Thoracic aorta (tissue), 2 donors: ENCODE results near the gene YWHAE. TPM values are rescaled to one million over a fixed set of nuclear protein-coding genes. Genes with fewer than 3 reads are reported as not detected.

ENCODE experiments used
- ATAC-seq: fragments of 150-250 bp; one replicate; pipeline ENCODE4 v1.8.0; 2017; ENCODE audit warnings: low read depth; ENCODE audit not compliant: insufficient number of reproducible peaks, low FRiP score
- DNase-seq: peaks from one replicate; pipeline ENCODE4 v3.0.0-alpha.2; 2020; ENCODE audit warnings: low spot score
- H3K27ac ChIP-seq, 2 donors: fragments of 200-600 bp; sonication (generic); 1 replicate in 1 of 2; 2 replicates in 1 of 2; pipeline ENCODE4 v1.5.1; 2016; ENCODE audit warnings: mild to moderate bottlenecking in 2 of 2, moderate library complexity in 2 of 2
- H3K27me3 ChIP-seq: fragments of 200-600 bp; sonication (generic); replicated peaks from 2 replicates; pipeline ENCODE4 v1.6.0; 2016; ENCODE audit warnings: mild to moderate bottlenecking; ENCODE audit not compliant: insufficient read depth
- H3K36me3 ChIP-seq: fragments of 200-600 bp; sonication (generic); one replicate; pipeline ENCODE4 v1.5.1; 2016
- H3K4me1 ChIP-seq, 2 donors: fragments of 200-600 bp; sonication (generic); 1 replicate in 1 of 2; 2 replicates in 1 of 2; pipeline versions ENCODE4 v1.5.1 to v1.6.0; 2016; ENCODE audit warnings: low read depth in 2 of 2, mild to moderate bottlenecking in 1 of 2; ENCODE audit not compliant: control insufficient read depth in 1 of 2
- H3K4me3 ChIP-seq: fragments of 200-600 bp; sonication (generic); 2 replicates; pipeline ENCODE4 v1.5.1; 2016; ENCODE audit warnings: mild to moderate bottlenecking
- H3K9me3 ChIP-seq: fragments of 200-600 bp; sonication (generic); 2 replicates; pipeline ENCODE4 v1.5.1; 2016
- total RNA-seq, 2 donors: library from RNA; depleted of rRNA; stranded (reverse); fragments of >200 nt; gene quantifications; one replicate each; pipeline versions ENCODE4 v1.1.0 to v1.2.3, GENCODE V29; 2016
- TF ChIP-seq, protein P1 (sequence below): fragments of 200-600 bp; sonication (generic); IDR thresholded peaks from one replicate; pipeline ENCODE4 v1.5.1; 2019; ENCODE audit warnings: antibody characterized with exemption

YWHAE gene
- total RNA-seq, 2 donors from 2014 or later: 178 to 593 TPM

- DNase-seq (no peak), ATAC-seq (no peak)
- Histone ChIP-seq H3K4me1 (peaks cover 6 to 31% of the 10 kb centered on the region in 2 donors), H3K4me3 (no peak overlapping the region), H3K27ac (no peak overlapping the region), H3K27me3 (no peaks in the 10 kb centered on the region), H3K36me3 (no peaks in the 10 kb centered on the region), H3K9me3 (no peaks in the 10 kb centered on the region)
- TF ChIP-seq, protein P1, sequence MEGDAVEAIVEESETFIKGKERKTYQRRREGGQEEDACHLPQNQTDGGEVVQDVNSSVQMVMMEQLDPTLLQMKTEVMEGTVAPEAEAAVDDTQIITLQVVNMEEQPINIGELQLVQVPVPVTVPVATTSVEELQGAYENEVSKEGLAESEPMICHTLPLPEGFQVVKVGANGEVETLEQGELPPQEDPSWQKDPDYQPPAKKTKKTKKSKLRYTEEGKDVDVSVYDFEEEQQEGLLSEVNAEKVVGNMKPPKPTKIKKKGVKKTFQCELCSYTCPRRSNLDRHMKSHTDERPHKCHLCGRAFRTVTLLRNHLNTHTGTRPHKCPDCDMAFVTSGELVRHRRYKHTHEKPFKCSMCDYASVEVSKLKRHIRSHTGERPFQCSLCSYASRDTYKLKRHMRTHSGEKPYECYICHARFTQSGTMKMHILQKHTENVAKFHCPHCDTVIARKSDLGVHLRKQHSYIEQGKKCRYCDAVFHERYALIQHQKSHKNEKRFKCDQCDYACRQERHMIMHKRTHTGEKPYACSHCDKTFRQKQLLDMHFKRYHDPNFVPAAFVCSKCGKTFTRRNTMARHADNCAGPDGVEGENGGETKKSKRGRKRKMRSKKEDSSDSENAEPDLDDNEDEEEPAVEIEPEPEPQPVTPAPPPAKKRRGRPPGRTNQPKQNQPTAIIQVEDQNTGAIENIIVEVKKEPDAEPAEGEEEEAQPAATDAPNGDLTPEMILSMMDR: no peak
These were observed 42.2 kb upstream of the YWHAE start for GRCh38 chr17:1442187-1442586.

DNA sequence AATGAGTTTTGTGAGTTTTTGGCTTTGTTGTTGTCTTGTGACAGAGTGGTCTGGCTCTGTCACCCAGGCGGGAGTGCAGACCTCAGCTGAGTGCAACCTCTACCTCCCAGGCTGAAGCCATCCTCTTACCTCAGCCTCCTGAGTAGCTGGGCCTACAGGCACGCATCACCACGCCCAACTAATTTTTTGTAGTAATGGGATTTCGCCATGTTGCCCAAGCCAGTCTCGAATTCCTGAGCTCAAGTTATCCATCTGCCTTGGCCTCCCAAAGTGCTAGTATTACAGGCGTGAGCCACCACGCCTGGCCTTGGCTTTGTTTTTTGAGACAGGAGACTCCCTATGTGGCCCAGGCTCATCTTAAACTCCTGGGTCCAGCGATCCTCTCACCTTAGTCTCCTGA is 40.9 kb upstream of the YWHAE start:
- peaks cover 6 to 35% of the 10 kb centered on the region in 2 donors for H3K4me1 ChIP-seq
- no peak overlapping the region for H3K27ac ChIP-seq
- ATAC-seq: no peak
- no peak overlapping the region for H3K4me3 ChIP-seq
- no peak for DNase-seq
- TF ChIP-seq, protein P1: no peak
- no peaks in the 10 kb centered on the region for H3K9me3 ChIP-seq
- peaks cover 3% of the 10 kb centered on the region for H3K36me3 ChIP-seq
- H3K27me3 ChIP-seq: no peaks in the 10 kb centered on the region

DNA sequence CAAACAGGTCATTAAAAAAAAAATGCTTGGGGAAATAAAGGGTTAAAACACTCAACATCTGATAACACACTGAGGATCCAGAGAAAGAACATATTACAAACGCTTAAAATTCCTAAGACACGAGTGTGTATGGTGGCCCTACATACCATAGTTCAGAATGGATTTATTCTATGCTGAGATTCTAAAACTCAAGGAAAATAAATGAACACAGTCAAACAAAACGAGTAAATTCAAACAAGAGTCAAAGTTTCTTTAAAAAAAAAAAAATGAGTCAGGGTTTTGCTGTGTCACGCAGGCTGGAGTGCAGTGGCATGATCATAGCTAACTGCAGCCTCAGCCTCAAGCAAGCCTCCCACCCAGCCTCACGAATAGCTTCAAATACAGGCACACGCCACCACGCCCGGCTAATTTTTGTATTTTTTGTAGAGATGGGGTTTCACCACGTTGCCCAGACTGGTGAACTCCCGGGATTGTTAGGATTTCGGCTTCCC is 38.6 kb upstream of the YWHAE start:
- Histone ChIP-seq H3K27ac (peak overlapping the region; percentile 21 to 30), H3K4me3 (no peak overlapping the region), H3K9me3 (no peaks in the 10 kb centered on the region), H3K4me1 (peaks cover 6 to 41% of the 10 kb centered on the region in 2 donors), H3K36me3 (peaks cover 10% of the 10 kb centered on the region), H3K27me3 (no peaks in the 10 kb centered on the region)
- no peak for DNase-seq
- TF ChIP-seq, protein P1: no peak
- peak; percentile 20 for ATAC-seq

DNA sequence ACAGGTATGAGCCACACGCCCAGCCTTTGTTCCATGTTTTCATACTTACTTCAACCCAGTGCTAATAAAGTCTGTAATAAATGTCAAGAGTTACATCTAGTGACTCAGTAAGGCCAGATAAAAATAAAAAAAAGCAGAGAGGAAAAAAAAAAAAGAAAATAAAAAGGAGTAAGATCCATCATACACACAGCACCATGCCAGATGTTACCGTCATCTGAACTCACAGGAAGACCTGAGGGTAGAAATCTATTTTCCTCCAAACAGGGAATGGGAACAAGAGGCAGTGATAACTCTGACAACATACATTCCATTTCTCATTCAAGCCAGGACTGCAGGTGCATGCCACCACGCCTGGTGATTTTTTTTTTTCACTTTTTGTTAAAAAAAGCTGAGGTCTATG is 35.3 kb upstream of the YWHAE start:
- DNase-seq (no peak), ATAC-seq (no peak)
- H3K27me3 ChIP-seq: no peaks in the 10 kb centered on the region
- peaks cover 11 to 48% of the 10 kb centered on the region in 2 donors for H3K4me1 ChIP-seq
- H3K27ac ChIP-seq: peak overlapping the region in 1 of 2 donors; percentile 22
- no peaks in the 10 kb centered on the region for H3K9me3 ChIP-seq
- TF ChIP-seq, protein P1: no peak
- H3K36me3 ChIP-seq: peaks cover 24% of the 10 kb centered on the region
- H3K4me3 ChIP-seq: no peak overlapping the region

DNA sequence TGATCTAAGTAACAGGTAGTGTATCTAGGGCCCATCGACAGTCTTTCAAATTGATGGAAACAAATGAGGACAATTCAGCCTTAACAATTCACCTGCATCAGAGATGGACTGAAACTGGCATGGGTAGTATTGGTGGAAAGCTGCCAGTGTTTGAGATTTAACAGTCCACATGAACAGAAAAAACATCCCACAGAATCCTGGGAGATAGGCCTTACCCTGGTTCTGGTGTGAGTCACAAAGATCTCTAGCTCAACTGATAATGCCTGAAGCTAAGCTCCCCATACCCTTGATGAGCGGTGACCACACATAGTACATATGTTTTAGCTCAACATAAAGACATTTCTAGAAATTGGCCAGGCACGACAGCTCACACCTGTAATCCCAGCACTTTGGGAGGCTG is 34.1 kb upstream of the YWHAE start:
- TF ChIP-seq, protein P1: no peak
- Histone ChIP-seq H3K9me3 (no peaks in the 10 kb centered on the region), H3K27ac (no peak overlapping the region), H3K4me3 (no peak overlapping the region), H3K27me3 (no peaks in the 10 kb centered on the region), H3K4me1 (peaks cover 11 to 42% of the 10 kb centered on the region in 2 donors), H3K36me3 (peaks cover 24% of the 10 kb centered on the region)
- ATAC-seq: no peak
- DNase-seq: no peak
